ENCODE measurements around the gene MFF.

- TF ChIP-seq CHD2 (IDR thresholded peaks at IDR 0.05; ENCODE audit: low read length) (no peak), CTCF (IDR thresholded peaks at IDR 0.05; ENCODE audit: control extremely low read depth in 1 of 3, insufficient read depth in 1 of 3, low read depth in 1 of 3, low read length in 3 of 3) (no peak), EZH2 (IDR thresholded peaks at IDR 0.05; ENCODE audit: low read depth, low read length, severe bottlenecking) (no peak), TAF7 (optimal IDR thresholded peaks at IDR 0.05; ENCODE audit: borderline replicate concordance, low read depth, low read length) (no peak), ATF3 (IDR thresholded peaks at IDR 0.05; ENCODE audit: insufficient read depth, low read depth, low read length) (no peak), JUND (IDR thresholded peaks at IDR 0.05; ENCODE audit: low read length) (no peak), EP300 (IDR thresholded peaks at IDR 0.05; ENCODE audit: borderline replicate concordance in 1 of 2, low read depth in 2 of 2, low read length in 2 of 2) (no peak), ATF2 (IDR thresholded peaks at IDR 0.05; ENCODE audit: low read length) (no peak), POLR2A (IDR thresholded peaks at IDR 0.05; ENCODE audit: control extremely low read depth in 1 of 2, low read depth in 2 of 2, low read length in 2 of 2) (no peak), EGR1 (IDR thresholded peaks at IDR 0.05; ENCODE audit: borderline replicate concordance, low read depth, low read length) (no peak), GABPA (IDR thresholded peaks at IDR 0.05; ENCODE audit: borderline replicate concordance, insufficient read depth, low read length) (no peak), ZNF274 (IDR thresholded peaks at IDR 0.05; ENCODE audit: borderline replicate concordance, extremely low read depth, low read length) (no peak), BRCA1 (IDR thresholded peaks at IDR 0.05; ENCODE audit: low read depth, low read length) (no peak), SP4 (IDR thresholded peaks at IDR 0.05; ENCODE audit: low read length) (no peak)
Observed at GRCh38 chr2:227366769-227367426, 41.8 kb downstream of the MFF start.

Measured in H1 (cell line).